Measurements from ENCODE around the gene PRSS27.
"Not testable (repeated sequence)": the region's sequence is repeated elsewhere in the genome, so short reads cannot be mapped to it uniquely, and the experiment has no call there.

Gene PRSS27

DNA sequence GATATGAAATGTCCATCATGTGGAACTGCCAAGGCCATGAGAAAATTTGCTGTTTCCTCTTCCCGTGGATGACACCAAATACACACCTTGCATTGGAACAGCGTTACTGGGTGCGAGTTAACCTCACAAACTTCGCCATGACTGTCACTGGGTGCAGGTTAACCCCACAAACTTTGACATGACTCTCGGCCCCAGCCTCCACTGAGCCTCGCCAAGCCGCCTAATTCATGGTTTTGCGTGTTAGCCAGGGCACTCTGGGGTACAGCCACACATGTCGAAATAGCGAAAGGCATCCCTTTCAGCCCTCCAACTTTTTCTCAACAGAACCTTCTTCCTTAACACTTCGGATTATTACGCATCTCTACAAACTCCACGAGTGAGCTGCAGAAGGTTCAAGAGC, 48.3 kb downstream of the PRSS27 start:
- no peak for DNase-seq (ENCODE audit: low spot score)
- TF ChIP-seq, protein P1, sequence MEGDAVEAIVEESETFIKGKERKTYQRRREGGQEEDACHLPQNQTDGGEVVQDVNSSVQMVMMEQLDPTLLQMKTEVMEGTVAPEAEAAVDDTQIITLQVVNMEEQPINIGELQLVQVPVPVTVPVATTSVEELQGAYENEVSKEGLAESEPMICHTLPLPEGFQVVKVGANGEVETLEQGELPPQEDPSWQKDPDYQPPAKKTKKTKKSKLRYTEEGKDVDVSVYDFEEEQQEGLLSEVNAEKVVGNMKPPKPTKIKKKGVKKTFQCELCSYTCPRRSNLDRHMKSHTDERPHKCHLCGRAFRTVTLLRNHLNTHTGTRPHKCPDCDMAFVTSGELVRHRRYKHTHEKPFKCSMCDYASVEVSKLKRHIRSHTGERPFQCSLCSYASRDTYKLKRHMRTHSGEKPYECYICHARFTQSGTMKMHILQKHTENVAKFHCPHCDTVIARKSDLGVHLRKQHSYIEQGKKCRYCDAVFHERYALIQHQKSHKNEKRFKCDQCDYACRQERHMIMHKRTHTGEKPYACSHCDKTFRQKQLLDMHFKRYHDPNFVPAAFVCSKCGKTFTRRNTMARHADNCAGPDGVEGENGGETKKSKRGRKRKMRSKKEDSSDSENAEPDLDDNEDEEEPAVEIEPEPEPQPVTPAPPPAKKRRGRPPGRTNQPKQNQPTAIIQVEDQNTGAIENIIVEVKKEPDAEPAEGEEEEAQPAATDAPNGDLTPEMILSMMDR (conservative IDR thresholded peaks at IDR 0.05; ENCODE audit: low read depth), result no peak
- CTCF ChIA-PET, result no interaction called here
- H3K27ac ChIP-seq, result peak overlapping the region; percentile 84
- POLR2A ChIA-PET (ENCODE audit: low non-redundant PET), result no interaction called here

DNA sequence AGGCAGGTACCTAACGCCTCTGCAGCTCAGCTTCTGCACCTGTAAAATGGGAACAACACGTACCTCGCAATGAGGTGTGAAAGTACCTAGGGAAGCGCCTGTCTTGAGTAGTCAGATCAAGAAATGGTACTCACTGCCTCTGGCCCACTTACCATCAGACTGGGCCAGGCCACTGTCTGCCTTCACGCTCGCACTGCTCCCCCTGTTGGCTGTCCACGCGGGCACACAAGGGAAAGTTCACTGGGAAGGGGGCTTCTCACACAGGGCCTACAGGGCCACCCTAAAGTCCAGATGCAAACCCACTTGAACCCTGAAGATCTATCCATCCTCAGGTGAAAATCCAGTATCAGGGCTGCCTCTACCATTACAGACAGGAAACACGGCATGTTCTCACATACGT, 48.8 kb downstream of the PRSS27 start:
- H3K27ac ChIP-seq; DNase-seq (ENCODE audit: low spot score); POLR2A ChIA-PET (ENCODE audit: low non-redundant PET); CTCF ChIA-PET: not testable (repeated sequence)
- TF ChIP-seq, protein P1 (conservative IDR thresholded peaks at IDR 0.05; ENCODE audit: low read depth), result 0 out of 2 replicates have a peak, but pooled peaks have one; percentile 7

DNA sequence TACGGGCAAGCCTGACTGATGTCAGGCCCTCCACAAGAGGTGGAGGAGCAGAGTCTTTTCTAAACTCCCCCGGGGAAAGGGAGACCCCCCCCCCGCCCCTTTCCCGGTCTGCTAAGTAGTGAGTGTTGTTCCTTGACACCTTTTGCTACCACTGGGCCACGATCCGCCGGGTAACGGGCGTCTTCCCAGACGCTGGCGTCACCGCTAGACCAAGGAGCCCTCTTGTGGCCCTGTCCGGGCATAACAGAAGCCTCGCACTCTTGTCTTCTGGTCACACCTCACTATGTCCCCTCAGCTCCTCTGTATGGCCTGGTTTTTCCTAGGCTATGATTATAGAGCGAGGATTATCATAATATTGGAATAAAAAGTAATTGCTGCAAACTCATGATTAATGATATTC, 50.0 kb downstream of the PRSS27 start:
- POLR2A ChIA-PET (ENCODE audit: low non-redundant PET); DNase-seq (ENCODE audit: low spot score): not testable (repeated sequence)
- CTCF ChIA-PET, result interaction anchor here (0.7 kb wide), 1 partner anchor 405 kb away, joined by 3 read pairs; no protein-coding TSS in a partner anchor
- peak overlapping the region; percentile 44 for H3K27ac ChIP-seq
- TF ChIP-seq, protein P1 (conservative IDR thresholded peaks at IDR 0.05; ENCODE audit: low read depth), result peak; percentile 77

DNA sequence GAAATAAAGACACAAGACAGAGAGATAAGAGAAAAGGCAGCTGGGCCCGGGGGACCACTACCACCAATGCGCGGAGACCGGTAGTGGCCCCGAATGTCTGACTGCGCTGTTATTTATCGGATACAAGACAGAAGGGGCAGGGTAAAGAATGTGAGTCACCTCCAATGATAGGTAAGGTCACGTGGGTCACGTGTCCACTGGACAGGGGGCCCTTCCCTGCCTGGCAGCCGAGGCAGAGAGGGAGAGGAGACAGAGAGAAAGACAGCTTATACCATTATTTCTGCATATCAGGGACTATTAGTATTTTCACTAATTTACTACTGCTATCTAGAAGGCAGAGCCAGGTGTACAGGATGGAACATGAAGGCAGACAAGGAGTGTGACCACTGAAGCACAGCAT, 50.4 kb downstream of the PRSS27 start:
- POLR2A ChIA-PET (ENCODE audit: low non-redundant PET); DNase-seq (ENCODE audit: low spot score); CTCF ChIA-PET: not testable (repeated sequence)
- peak overlapping the region; percentile 44; the same call in 1 of the 2 replicates for H3K27ac ChIP-seq

DNA sequence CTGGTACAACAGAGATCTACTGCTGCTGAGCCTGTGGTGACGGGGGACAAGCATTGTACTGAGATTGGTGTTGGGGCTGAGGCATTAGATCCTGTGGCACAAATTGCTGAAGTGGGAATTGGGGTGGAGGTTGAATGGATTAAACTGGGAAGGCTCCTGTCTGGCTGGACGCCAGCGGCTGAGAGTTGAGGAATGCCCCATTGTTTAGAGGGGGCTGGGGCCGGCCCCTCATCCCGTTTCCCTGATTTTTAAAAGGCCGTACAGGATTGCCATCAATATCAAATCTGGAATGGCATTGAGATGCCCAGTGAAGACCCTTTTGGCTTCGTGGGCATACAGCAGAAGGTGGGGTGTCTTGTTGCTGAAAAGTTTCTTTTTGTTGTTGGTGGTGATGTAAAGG, 53.4 kb downstream of the PRSS27 start:
- CTCF ChIA-PET; POLR2A ChIA-PET (ENCODE audit: low non-redundant PET): not testable (repeated sequence)

DNA sequence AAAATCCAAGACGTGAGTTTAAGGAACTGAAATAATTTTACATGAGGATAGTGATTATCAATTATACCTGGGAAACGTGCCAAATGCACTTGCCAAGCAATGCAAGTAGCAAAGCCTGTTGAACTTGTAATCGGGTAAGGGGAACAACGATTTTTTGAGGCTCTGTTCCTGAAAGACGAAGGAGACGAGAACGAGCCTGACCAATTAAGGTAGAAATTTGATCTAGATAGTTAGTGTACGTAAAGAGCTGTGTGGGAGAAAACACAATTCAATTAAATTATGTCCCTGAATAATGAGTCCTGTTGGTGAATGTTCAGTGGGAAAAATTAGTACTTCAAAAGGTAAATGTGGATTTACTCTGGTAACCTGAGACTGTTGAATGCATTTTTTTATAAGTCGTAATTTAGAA, 55.4 kb downstream of the PRSS27 start:
- ChIA-PET POLR2A (ENCODE audit: low non-redundant PET) (interaction anchor here (0.9 kb wide), 1 partner anchor 9 kb away, joined by 3 read pairs; no protein-coding TSS in a partner anchor), CTCF (no interaction called here)
- TF ChIP-seq, protein P1 (conservative IDR thresholded peaks at IDR 0.05; ENCODE audit: low read depth), result no peak
- DNase-seq (ENCODE audit: low spot score), result no peak
- H3K27ac ChIP-seq, result no peak overlapping the region

More for the DNA sequence above, 53.4 kb downstream of the PRSS27 start:
- DNase-seq (ENCODE audit: low spot score); H3K27ac ChIP-seq: not testable (repeated sequence)

DNA sequence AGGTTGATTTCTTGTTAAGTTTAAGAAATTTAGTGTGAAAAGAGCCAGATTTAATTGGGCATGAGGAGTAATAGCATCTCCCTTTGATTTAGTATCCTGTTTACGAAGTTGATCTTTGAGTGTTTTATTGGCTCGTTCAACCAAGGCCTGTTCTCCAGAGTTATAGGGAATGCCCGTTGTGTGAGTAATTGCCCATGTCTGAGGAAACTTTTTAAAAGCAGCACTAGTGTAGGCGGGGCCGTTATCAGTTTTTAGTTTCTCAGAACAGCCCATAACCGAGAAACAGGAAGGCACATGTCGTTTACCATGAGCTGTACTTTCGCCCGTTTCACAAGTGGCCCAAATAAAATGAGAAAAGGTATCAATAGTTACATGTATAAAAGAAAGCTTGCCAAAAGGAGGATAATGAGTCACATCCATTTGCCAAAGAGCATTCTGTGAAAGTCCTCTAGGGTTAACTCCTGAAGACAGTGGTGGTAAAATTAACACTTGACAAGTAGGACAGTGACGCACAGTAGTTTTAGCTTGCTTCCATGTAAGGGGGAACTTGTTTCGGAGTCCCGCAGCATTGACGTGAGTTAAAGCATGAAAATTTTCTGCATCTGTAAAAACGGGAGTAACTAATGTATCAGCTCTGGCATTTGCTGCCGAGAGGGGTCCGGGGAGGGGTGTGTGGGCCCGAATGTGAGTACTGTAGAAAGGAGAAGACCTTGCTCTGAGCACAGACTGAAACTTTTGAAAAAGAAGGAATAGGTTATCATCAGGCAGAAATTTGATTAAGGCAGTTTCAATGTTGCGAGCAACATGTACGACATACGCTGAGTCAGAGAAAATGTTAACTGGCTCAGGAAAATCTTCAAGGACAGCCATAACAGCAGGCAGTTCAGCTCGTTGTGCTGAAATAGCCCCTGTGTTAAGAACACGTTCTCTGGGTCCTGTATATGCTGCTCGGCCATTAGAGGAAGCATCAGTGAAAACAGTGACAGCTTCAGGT, 56.2 kb downstream of the PRSS27 start:
- ChIA-PET CTCF (no interaction called here), POLR2A (ENCODE audit: low non-redundant PET) (interaction anchor here (0.9 kb wide), 1 partner anchor 9 kb away, joined by 3 read pairs; no protein-coding TSS in a partner anchor)

More for the DNA sequence above, 56.2 kb downstream of the PRSS27 start:
- TF ChIP-seq, protein P1 (conservative IDR thresholded peaks at IDR 0.05; ENCODE audit: low read depth), result no peak
- peak overlapping the region; percentile 35; the same call in 1 of the 2 replicates for H3K27ac ChIP-seq
- DNase-seq (ENCODE audit: low spot score), result peak; percentile 55
